HepG2 (cell line): ENCODE data around the gene WHAMM. TPM values are rescaled to one million over a fixed set of nuclear protein-coding genes. Genes with fewer than 3 reads are reported as not detected.

Experiments
- DPF2 ChIP-seq: sonication (generic); formaldehyde crosslinking; IDR thresholded peaks from 2 replicates; pipeline ENCODE4 v1.4.0; 2020; ENCODE audit warnings: mild to moderate bottlenecking, low read depth, missing genetic modification reagents, borderline replicate concordance
- HDAC6 ChIP-seq: fragments of 200-600 bp; sonication (generic); IDR thresholded peaks from 2 replicates; pipeline ENCODE4 v1.7.0; 2017; ENCODE audit warnings: mild to moderate bottlenecking, antibody characterized with exemption, low read length, low read depth
- KAT7 ChIP-seq: IDR thresholded peaks from 2 replicates; pipeline ENCODE4 v1.6.1; 2018; ENCODE audit warnings: borderline replicate concordance, missing compliant biosample characterization
- MZF1 ChIP-seq: sonication (generic); formaldehyde crosslinking; IDR thresholded peaks from 2 replicates; pipeline ENCODE4 v1.8.1; 2023; ENCODE audit warnings: mild to moderate bottlenecking, missing genetic modification reagents, borderline replicate concordance
- NCOR1 ChIP-seq: fragments of 200-600 bp; sonication (generic); IDR thresholded peaks from 2 replicates; pipeline ENCODE4 v1.7.0; 2017; ENCODE audit warnings: antibody characterized with exemption, low read length, borderline replicate concordance
- NPAS2 ChIP-seq: sonication (generic); formaldehyde crosslinking; IDR thresholded peaks from 2 replicates; pipeline ENCODE4 v1.8.0; 2022; ENCODE audit warnings: mild to moderate bottlenecking, missing genetic modification reagents, borderline replicate concordance
- RBAK ChIP-seq: sonication (generic); formaldehyde crosslinking; IDR thresholded peaks from 2 replicates; pipeline ENCODE4 v1.5.1; 2020; ENCODE audit warnings: mild to moderate bottlenecking, missing genetic modification reagents
- REPIN1 ChIP-seq: sonication (generic); formaldehyde crosslinking; IDR thresholded peaks from 2 replicates; pipeline ENCODE4 v1.8.0; 2022; ENCODE audit warnings: missing genetic modification reagents, low read depth, mild to moderate bottlenecking, borderline replicate concordance
- SOX13 ChIP-seq, 3 experiments: fragments of 450-650 bp in 1 of 3; sonication (generic) in 1 of 3; formaldehyde crosslinking in 1 of 3; IDR thresholded peaks in 2 of 3; conservative IDR thresholded peaks in 1 of 3; 2 replicates each; pipeline versions ENCODE4 v1.5.0 to v1.6.1; 2016 to 2020; ENCODE audit warnings: antibody characterized with exemption in 1 of 3, mild to moderate bottlenecking in 1 of 3, missing compliant biosample characterization in 1 of 3, missing genetic modification reagents in 1 of 3, moderate library complexity in 1 of 3
- SRSF4 ChIP-seq: fragments of 200-400 bp; formaldehyde crosslinking; IDR thresholded peaks from one replicate; pipeline ENCODE4 v1.6.1; 2018; ENCODE audit warnings: mild to moderate bottlenecking, low read depth, low read length, moderate library complexity; ENCODE audit not compliant: poor library complexity, severe bottlenecking
- STAT6 ChIP-seq: sonication (generic); formaldehyde crosslinking; IDR thresholded peaks from 2 replicates; pipeline ENCODE4 v1.4.0; 2020; ENCODE audit warnings: missing genetic modification reagents, mild to moderate bottlenecking, borderline replicate concordance
- TCF7 ChIP-seq: sonication (generic); IDR thresholded peaks from 2 replicates; pipeline ENCODE4 v1.6.1; 2016; ENCODE audit warnings: antibody characterized with exemption, low read depth
- ZBTB43 ChIP-seq: sonication (generic); formaldehyde crosslinking; conservative IDR thresholded peaks from 2 replicates; pipeline ENCODE4 v1.4.0; 2020; ENCODE audit warnings: missing genetic modification reagents
- ZNF10 ChIP-seq: sonication (generic); formaldehyde crosslinking; IDR thresholded peaks from 2 replicates; pipeline ENCODE4 v1.4.0; 2020; ENCODE audit warnings: mild to moderate bottlenecking, low read depth, missing genetic modification reagents, borderline replicate concordance
- ZNF17 ChIP-seq: sonication (generic); formaldehyde crosslinking; IDR thresholded peaks from 2 replicates; pipeline ENCODE4 v1.5.0; 2020; ENCODE audit warnings: mild to moderate bottlenecking, missing genetic modification reagents
- ZNF232 ChIP-seq: sonication (generic); formaldehyde crosslinking; IDR thresholded peaks from 2 replicates; pipeline ENCODE4 v1.4.0; 2020; ENCODE audit warnings: missing genetic modification reagents, borderline replicate concordance
- ZNF281 ChIP-seq: sonication (generic); formaldehyde crosslinking; IDR thresholded peaks from 2 replicates; pipeline ENCODE4 v1.4.0; 2020; ENCODE audit warnings: missing genetic modification reagents, borderline replicate concordance
- ZNF337 ChIP-seq: sonication (generic); formaldehyde crosslinking; IDR thresholded peaks from 2 replicates; pipeline ENCODE4 v1.5.1; 2020; ENCODE audit warnings: missing genetic modification reagents, low read depth, mild to moderate bottlenecking, borderline replicate concordance
- ZNF580 ChIP-seq: IDR thresholded peaks from 2 replicates; pipeline ENCODE4 v1.6.1; 2016; ENCODE audit warnings: low read depth, borderline replicate concordance
- ZNF839 ChIP-seq: sonication (generic); formaldehyde crosslinking; IDR thresholded peaks from 2 replicates; pipeline ENCODE4 v1.4.0; 2020; ENCODE audit warnings: missing genetic modification reagents, mild to moderate bottlenecking, borderline replicate concordance
- polyA plus RNA-seq, 8 experiments: library from polyadenylated mRNA; depleted of rRNA in 3 of 8; stranded (reverse) in 7 of 8; unstranded in 1 of 8; fragments of >200 nt; fragmentation: Illumina TruSeq in 4 of 8; extraction: Trizol in 4 of 8; gene quantifications; 2 replicates each; pipeline versions ENCODE4 v1.2.1 to v1.2.3, GENCODE V29; 2011 to 2016; ENCODE audit warnings: low read depth in 4 of 8, missing spikeins in 1 of 8, mixed read lengths in 1 of 8; ENCODE audit not compliant: insufficient read depth in 1 of 8
- total RNA-seq, 5 experiments: library from RNA; depleted of rRNA; stranded (reverse); fragments of >200 nt; fragmentation: Illumina TruSeq; extraction: Trizol; gene quantifications; 2 replicates each; pipeline ENCODE4 v1.2.3, GENCODE V29; 2016; ENCODE audit warnings: low read depth in 1 of 5

WHAMM gene
- total and polyA plus RNA-seq, 2 of the 13 experiments (the other 11 are each of a cell fraction or from before 2014, with no cell fraction given): 2.9 to 3.0 TPM

DNA sequence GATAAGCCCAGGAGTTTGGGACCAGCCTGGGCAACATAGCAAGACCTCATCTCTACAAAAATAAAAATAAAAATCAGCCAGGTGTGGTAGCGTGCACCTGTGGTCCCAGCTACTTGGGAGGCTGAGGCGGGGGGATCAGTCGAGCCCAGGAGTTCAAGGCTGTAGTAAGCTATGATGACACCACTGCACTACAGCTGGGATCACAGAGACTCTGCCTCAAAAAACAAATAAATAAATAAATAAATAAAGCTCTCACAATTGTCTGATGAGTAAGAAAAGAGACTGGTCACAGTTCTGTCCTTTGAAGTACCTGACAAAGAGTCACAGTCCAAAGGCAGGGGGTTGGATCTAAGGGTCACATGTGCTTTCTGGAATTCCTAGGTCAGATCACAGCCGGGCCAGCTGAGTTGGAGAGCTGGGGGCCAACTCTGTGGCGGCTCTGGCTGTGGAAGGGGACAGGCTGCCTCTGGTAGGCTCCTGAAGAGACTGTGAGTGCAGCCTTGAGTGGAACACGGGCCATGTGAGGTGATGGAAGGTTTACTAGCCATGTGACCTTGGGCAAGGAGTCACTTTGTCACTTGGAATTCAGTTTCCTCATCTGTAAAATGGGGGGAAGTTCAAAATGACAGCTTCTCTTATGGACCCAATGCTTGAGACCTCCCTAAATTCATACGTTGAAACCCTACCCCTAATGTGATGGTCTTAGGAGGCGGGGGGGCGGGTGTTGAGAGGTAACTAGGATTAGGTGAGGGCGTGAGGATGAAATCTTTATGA is 47.2 kb downstream of the WHAMM start (continued):
- 0 out of 2 replicates have a peak, but pooled peaks have one; percentile 14 for TF ChIP-seq RBAK (CRISPR knock-in tag)
- TF ChIP-seq SOX13 (IDR thresholded peaks at IDR 0.05): peak; percentile 89
- peak in 1 of 2 experiments; percentile 94; a peak in 2 of 4 replicates for TF ChIP-seq SOX13 (CRISPR knock-in tag; conservative IDR thresholded peaks at IDR 0.05 in 1 of 2, IDR thresholded peaks at IDR 0.05 in 1 of 2)
- no peak for TF ChIP-seq ZNF17 (CRISPR knock-in tag)
- no peak for TF ChIP-seq ZNF337 (CRISPR knock-in tag)
- no peak for TF ChIP-seq NPAS2 (CRISPR knock-in tag)
- peak; percentile 96 for TF ChIP-seq NCOR1
- TF ChIP-seq STAT6 (CRISPR knock-in tag): no peak
- TF ChIP-seq REPIN1 (CRISPR knock-in tag): no peak
- TF ChIP-seq KAT7: no peak
- no peak for TF ChIP-seq ZNF232 (CRISPR knock-in tag)
- no peak for TF ChIP-seq HDAC6
- peak; percentile 91 for TF ChIP-seq TCF7
- no peak for TF ChIP-seq ZNF281 (CRISPR knock-in tag)
- TF ChIP-seq ZNF10 (CRISPR knock-in tag): no peak
- peak; percentile 37; the same call in 1 of the 2 replicates for TF ChIP-seq DPF2 (CRISPR knock-in tag)
- TF ChIP-seq SRSF4: no peak
- TF ChIP-seq MZF1 (CRISPR knock-in tag): no peak
- no peak for TF ChIP-seq ZNF839 (CRISPR knock-in tag)
- 0 out of 2 replicates have a peak, but pooled peaks have one; percentile 16 for TF ChIP-seq ZBTB43
- TF ChIP-seq ZNF580 (CRISPR knock-in tag): no peak
